Measurements from ENCODE around the gene GGT6. TPM values are rescaled to one million over a fixed set of nuclear protein-coding genes. Genes with fewer than 3 reads are reported as not detected.
"Not testable (repeated sequence)": the region's sequence is repeated elsewhere in the genome, so short reads cannot be mapped to it uniquely, and the experiment has no call there.

GGT6 gene
- polyA plus RNA-seq, 1 donor (not counting 4 experiments of a cell fraction or from before 2014, with no cell fraction given), result 0.93 TPM

GRCh38 chr17:4597975-4598374 lies 37.6 kb upstream of the GGT6 start:
- Histone ChIP-seq H2AFZ (ENCODE audit: control insufficient read depth, low read length) (no peak overlapping the region), H3K4me3 (ENCODE audit: control insufficient read depth in 2 of 3, extremely low read depth in 1 of 3, insufficient read depth in 2 of 3, low read depth in 1 of 3, low read length in 3 of 3) (no peak overlapping the region), H3K36me3 (ENCODE audit: control insufficient read depth in 2 of 2, extremely low read depth in 1 of 2, insufficient read depth in 2 of 2, low read length in 2 of 2) (no peaks in the 10 kb centered on the region), H4K20me1 (ENCODE audit: control insufficient read depth, extremely low read depth, insufficient read depth, low read length) (no peaks in the 10 kb centered on the region), H3K9me3 (ENCODE audit: control insufficient read depth, low read depth, low read length) (no peaks in the 10 kb centered on the region), H3K4me2 (ENCODE audit: control insufficient read depth, extremely low read depth, insufficient read depth, low read depth, low read length) (no peak overlapping the region), H3K27me3 (ENCODE audit: control insufficient read depth, extremely low read depth, insufficient read depth, low read length) (peaks cover 17% of the 10 kb centered on the region), H3K9ac (ENCODE audit: control insufficient read depth, extremely low read depth, insufficient read depth, low read length) (no peak overlapping the region), H3K9me1 (ENCODE audit: control insufficient read depth, extremely low read depth, insufficient read depth, low read length) (no peaks in the 10 kb centered on the region), H3K4me1 (ENCODE audit: control insufficient read depth, extremely low read depth, insufficient read depth, low read length) (no peaks in the 10 kb centered on the region), H3K79me2 (ENCODE audit: control insufficient read depth, insufficient read depth, low read length) (no peaks in the 10 kb centered on the region), H3K27ac (ENCODE audit: control insufficient read depth, insufficient read depth, low read length) (no peak overlapping the region)
- DNase-seq (ENCODE audit: low read depth, low spot score) (no peak), FAIRE-seq (no peak)
- dilution Hi-C loops (cut with MboI; ENCODE audit: extremely low pct_ligation_motif_present, low sequenced_read_pairs), result no loop called here
- no peak for TF ChIP-seq EZH2 (IDR thresholded peaks at IDR 0.05; ENCODE audit: low read length)
- TF ChIP-seq CTCF (optimal IDR thresholded peaks at IDR 0.05 in 1 of 3, IDR thresholded peaks at IDR 0.05 in 1 of 3, conservative IDR thresholded peaks at IDR 0.05 in 1 of 3; ENCODE audit: extremely low read depth in 1 of 3, insufficient read depth in 2 of 3, low read length in 3 of 3), result no peak

GRCh38 chr17:4596636-4597380 lies 36.4 kb upstream of the GGT6 start:
- Histone ChIP-seq H2AFZ (ENCODE audit: control insufficient read depth, low read length) (no peak overlapping the region), H3K4me3 (ENCODE audit: control insufficient read depth in 2 of 3, extremely low read depth in 1 of 3, insufficient read depth in 2 of 3, low read depth in 1 of 3, low read length in 3 of 3) (no peak overlapping the region), H3K36me3 (ENCODE audit: control insufficient read depth in 2 of 2, extremely low read depth in 1 of 2, insufficient read depth in 2 of 2, low read length in 2 of 2) (no peaks in the 10 kb centered on the region), H3K4me2 (ENCODE audit: control insufficient read depth, extremely low read depth, insufficient read depth, low read depth, low read length) (no peak overlapping the region), H3K4me1 (ENCODE audit: control insufficient read depth, extremely low read depth, insufficient read depth, low read length) (no peaks in the 10 kb centered on the region), H3K9me1 (ENCODE audit: control insufficient read depth, extremely low read depth, insufficient read depth, low read length) (no peaks in the 10 kb centered on the region), H3K9me3 (ENCODE audit: control insufficient read depth, low read depth, low read length) (no peaks in the 10 kb centered on the region), H3K9ac (ENCODE audit: control insufficient read depth, extremely low read depth, insufficient read depth, low read length) (no peak overlapping the region), H3K79me2 (ENCODE audit: control insufficient read depth, insufficient read depth, low read length) (no peaks in the 10 kb centered on the region), H3K27me3 (ENCODE audit: control insufficient read depth, extremely low read depth, insufficient read depth, low read length) (peaks cover 18% of the 10 kb centered on the region), H4K20me1 (ENCODE audit: control insufficient read depth, extremely low read depth, insufficient read depth, low read length) (no peaks in the 10 kb centered on the region), H3K27ac (ENCODE audit: control insufficient read depth, insufficient read depth, low read length) (no peak overlapping the region)
- dilution Hi-C loops (cut with MboI; ENCODE audit: extremely low pct_ligation_motif_present, low sequenced_read_pairs), result no loop called here
- FAIRE-seq, result no peak
- TF ChIP-seq CTCF (optimal IDR thresholded peaks at IDR 0.05 in 1 of 3, IDR thresholded peaks at IDR 0.05 in 1 of 3, conservative IDR thresholded peaks at IDR 0.05 in 1 of 3; ENCODE audit: extremely low read depth in 1 of 3, insufficient read depth in 2 of 3, low read length in 3 of 3), result no peak
- no peak for TF ChIP-seq EZH2 (IDR thresholded peaks at IDR 0.05; ENCODE audit: low read length)
- DNase-seq (ENCODE audit: low read depth, low spot score), result no peak

GRCh38 chr17:4595685-4596342 lies 35.4 kb upstream of the GGT6 start:
- dilution Hi-C loops (cut with MboI; ENCODE audit: extremely low pct_ligation_motif_present, low sequenced_read_pairs); H3K4me3 ChIP-seq (ENCODE audit: control insufficient read depth in 2 of 3, extremely low read depth in 1 of 3, insufficient read depth in 2 of 3, low read depth in 1 of 3, low read length in 3 of 3); H2AFZ ChIP-seq (ENCODE audit: control insufficient read depth, low read length); H3K27ac ChIP-seq (ENCODE audit: control insufficient read depth, insufficient read depth, low read length); H3K4me1 ChIP-seq (ENCODE audit: control insufficient read depth, extremely low read depth, insufficient read depth, low read length); H3K9me3 ChIP-seq (ENCODE audit: control insufficient read depth, low read depth, low read length); FAIRE-seq; H4K20me1 ChIP-seq (ENCODE audit: control insufficient read depth, extremely low read depth, insufficient read depth, low read length); H3K36me3 ChIP-seq (ENCODE audit: control insufficient read depth in 2 of 2, extremely low read depth in 1 of 2, insufficient read depth in 2 of 2, low read length in 2 of 2); H3K9me1 ChIP-seq (ENCODE audit: control insufficient read depth, extremely low read depth, insufficient read depth, low read length); H3K79me2 ChIP-seq (ENCODE audit: control insufficient read depth, insufficient read depth, low read length); H3K9ac ChIP-seq (ENCODE audit: control insufficient read depth, extremely low read depth, insufficient read depth, low read length); DNase-seq (ENCODE audit: low read depth, low spot score); H3K4me2 ChIP-seq (ENCODE audit: control insufficient read depth, extremely low read depth, insufficient read depth, low read depth, low read length): not testable (repeated sequence)
- peaks cover 27% of the 10 kb centered on the region for H3K27me3 ChIP-seq (ENCODE audit: control insufficient read depth, extremely low read depth, insufficient read depth, low read length)

Data from keratinocyte (primary cell).